Chondrocyte (in vitro differentiated cells): ENCODE data around the gene BCL2. TPM values are rescaled to one million over a fixed set of nuclear protein-coding genes. Genes with fewer than 3 reads are reported as not detected.

Experiments used
- DNase-seq: peaks from one replicate; pipeline ENCODE4 v3.0.0; 2021; ENCODE audit warnings: mixed read lengths, low spot score
- H3K27ac Mint-ChIP-seq: one replicate; pipeline ENCODE4 v1.8.0; 2021; ENCODE audit warnings: mild to moderate bottlenecking, moderate library complexity, mixed read lengths; ENCODE audit not compliant: unreplicated experiment
- H3K27me3 Mint-ChIP-seq: 2 replicates; pipeline ENCODE4 v1.8.0; 2021; ENCODE audit warnings: low read depth, mixed read lengths
- H3K36me3 Mint-ChIP-seq: 2 replicates; pipeline ENCODE4 v1.8.0; 2021; ENCODE audit warnings: low read depth, mixed read lengths
- H3K4me1 Mint-ChIP-seq: 2 replicates; pipeline ENCODE4 v1.8.0; 2021; ENCODE audit warnings: low read depth, mild to moderate bottlenecking, mixed read lengths
- H3K4me3 Mint-ChIP-seq: one replicate; pipeline ENCODE4 v1.8.0; 2021; ENCODE audit warnings: mild to moderate bottlenecking, moderate library complexity, mixed read lengths; ENCODE audit not compliant: unreplicated experiment
- H3K9me3 Mint-ChIP-seq: 2 replicates; pipeline ENCODE4 v1.8.0; 2021; ENCODE audit warnings: low read depth, mixed read lengths
- total RNA-seq: library from RNA; stranded (reverse); gene quantifications from 3 replicates; pipeline ENCODE4 v1.2.1, GENCODE V29; 2021
- TF ChIP-seq, protein P1 (sequence below): fragments of 200-600 bp; sonication (generic); IDR thresholded peaks from 2 replicates; pipeline ENCODE4 v1.5.0; 2021; ENCODE audit warnings: antibody characterized with exemption, mild to moderate bottlenecking, moderate library complexity

BCL2 gene
- total RNA-seq, 1 donor from 2014 or later = 8.6 TPM

GRCh38 chr18:63185984-63186383 lies 133.6 kb downstream of the BCL2 start:
- peaks cover 28% of the 10 kb centered on the region for H3K4me1 Mint-ChIP-seq
- H3K4me3 Mint-ChIP-seq = no peak overlapping the region
- H3K27ac Mint-ChIP-seq = peak overlapping the region; percentile 66
- H3K36me3 Mint-ChIP-seq = no peaks in the 10 kb centered on the region
- TF ChIP-seq, protein P1, sequence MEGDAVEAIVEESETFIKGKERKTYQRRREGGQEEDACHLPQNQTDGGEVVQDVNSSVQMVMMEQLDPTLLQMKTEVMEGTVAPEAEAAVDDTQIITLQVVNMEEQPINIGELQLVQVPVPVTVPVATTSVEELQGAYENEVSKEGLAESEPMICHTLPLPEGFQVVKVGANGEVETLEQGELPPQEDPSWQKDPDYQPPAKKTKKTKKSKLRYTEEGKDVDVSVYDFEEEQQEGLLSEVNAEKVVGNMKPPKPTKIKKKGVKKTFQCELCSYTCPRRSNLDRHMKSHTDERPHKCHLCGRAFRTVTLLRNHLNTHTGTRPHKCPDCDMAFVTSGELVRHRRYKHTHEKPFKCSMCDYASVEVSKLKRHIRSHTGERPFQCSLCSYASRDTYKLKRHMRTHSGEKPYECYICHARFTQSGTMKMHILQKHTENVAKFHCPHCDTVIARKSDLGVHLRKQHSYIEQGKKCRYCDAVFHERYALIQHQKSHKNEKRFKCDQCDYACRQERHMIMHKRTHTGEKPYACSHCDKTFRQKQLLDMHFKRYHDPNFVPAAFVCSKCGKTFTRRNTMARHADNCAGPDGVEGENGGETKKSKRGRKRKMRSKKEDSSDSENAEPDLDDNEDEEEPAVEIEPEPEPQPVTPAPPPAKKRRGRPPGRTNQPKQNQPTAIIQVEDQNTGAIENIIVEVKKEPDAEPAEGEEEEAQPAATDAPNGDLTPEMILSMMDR = no peak
- no peaks in the 10 kb centered on the region for H3K9me3 Mint-ChIP-seq
- DNase-seq = no peak
- no peaks in the 10 kb centered on the region for H3K27me3 Mint-ChIP-seq

DNA sequence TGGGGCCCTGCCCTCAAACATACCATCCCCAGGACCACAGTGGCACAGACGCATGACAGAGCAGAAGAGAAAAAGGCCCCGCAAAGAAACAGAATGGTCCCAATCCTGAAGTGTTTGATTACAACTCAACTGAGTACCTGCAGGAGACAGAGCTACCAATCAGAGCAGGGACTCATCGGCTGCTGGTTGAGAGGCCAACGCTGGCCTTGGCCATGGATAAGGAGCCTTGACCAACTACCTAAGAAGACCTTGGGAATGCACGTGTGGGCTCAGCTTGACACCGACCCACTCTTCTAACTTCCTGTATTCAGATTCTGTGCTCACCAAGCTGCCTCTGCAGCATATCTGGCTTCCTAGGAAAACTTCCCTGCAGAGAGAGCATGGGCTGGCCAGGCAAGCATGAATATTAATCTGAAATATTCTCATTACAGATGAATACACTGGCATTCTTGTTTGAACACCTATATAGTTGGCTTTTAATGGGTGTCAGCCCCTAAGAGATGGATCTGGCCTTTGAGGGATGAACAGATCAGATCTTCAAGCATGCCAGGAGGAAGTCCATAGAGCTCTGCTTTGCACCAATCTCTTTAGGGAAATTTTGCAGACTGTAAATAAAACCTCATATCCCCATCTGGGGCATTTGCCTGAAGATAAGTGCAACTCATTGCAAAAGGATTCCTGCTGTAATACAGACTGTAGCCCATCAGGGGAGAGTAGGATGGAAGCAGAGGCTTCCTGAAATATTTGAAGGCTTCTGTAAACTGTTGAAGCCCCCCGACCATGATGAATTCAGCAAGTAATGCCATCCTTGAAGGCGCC lies 135.4 kb downstream of the BCL2 start:
- no peaks in the 10 kb centered on the region for H3K9me3 Mint-ChIP-seq
- H3K36me3 Mint-ChIP-seq = no peaks in the 10 kb centered on the region
- H3K4me3 Mint-ChIP-seq = no peak overlapping the region
- no peak overlapping the region for H3K27ac Mint-ChIP-seq
- DNase-seq = no peak
- H3K27me3 Mint-ChIP-seq = no peaks in the 10 kb centered on the region
- H3K4me1 Mint-ChIP-seq = peaks cover 33% of the 10 kb centered on the region
- TF ChIP-seq, protein P1 = no peak

- DNase-seq = no peak
Observed at GRCh38 chr18:63183378-63183777, 136.2 kb downstream of the BCL2 start.

GRCh38 chr18:63182861-63183260 lies 136.7 kb downstream of the BCL2 start:
- Mint-ChIP-seq H3K4me1 (peaks cover 46% of the 10 kb centered on the region), H3K27ac (no peak overlapping the region)
- TF ChIP-seq, protein P1 = no peak

More at GRCh38 chr18:63183378-63183777, 136.2 kb downstream of the BCL2 start:
- TF ChIP-seq, protein P1 = no peak
- Mint-ChIP-seq H3K27ac (no peak overlapping the region), H3K27me3 (no peaks in the 10 kb centered on the region), H3K36me3 (no peaks in the 10 kb centered on the region), H3K9me3 (no peaks in the 10 kb centered on the region), H3K4me3 (no peak overlapping the region), H3K4me1 (peaks cover 41% of the 10 kb centered on the region)

GRCh38 chr18:63182310-63182772 lies 137.2 kb downstream of the BCL2 start:
- Mint-ChIP-seq H3K4me1 (peaks cover 41% of the 10 kb centered on the region), H3K9me3 (no peaks in the 10 kb centered on the region), H3K27me3 (no peaks in the 10 kb centered on the region), H3K36me3 (no peaks in the 10 kb centered on the region), H3K27ac (no peak overlapping the region), H3K4me3 (no peak overlapping the region)
- TF ChIP-seq, protein P1 = no peak
- no peak for DNase-seq

More at GRCh38 chr18:63182861-63183260, 136.7 kb downstream of the BCL2 start:
- H3K36me3 Mint-ChIP-seq = no peaks in the 10 kb centered on the region
- no peaks in the 10 kb centered on the region for H3K27me3 Mint-ChIP-seq
- no peaks in the 10 kb centered on the region for H3K9me3 Mint-ChIP-seq
- H3K4me3 Mint-ChIP-seq = no peak overlapping the region
- no peak for DNase-seq
